ENCODE data around the gene VWA2.

The VWA2 gene

GRCh38 chr10:114239117-114239993 is at the start of gene VWA2:
Gene VWA2, plus strand, starts transcription at chr10:114239254. Its CDS starts 9,460 bp downstream, at chr10:114248714.
- Histone ChIP-seq H3K9me3 (ENCODE audit: control insufficient read depth, insufficient read depth, low read length) (no peaks in the 10 kb centered on the region), H3K4me3 (ENCODE audit: low read depth, low read length) (peak within 1 kb of the TSS; percentile 60)

DNA sequence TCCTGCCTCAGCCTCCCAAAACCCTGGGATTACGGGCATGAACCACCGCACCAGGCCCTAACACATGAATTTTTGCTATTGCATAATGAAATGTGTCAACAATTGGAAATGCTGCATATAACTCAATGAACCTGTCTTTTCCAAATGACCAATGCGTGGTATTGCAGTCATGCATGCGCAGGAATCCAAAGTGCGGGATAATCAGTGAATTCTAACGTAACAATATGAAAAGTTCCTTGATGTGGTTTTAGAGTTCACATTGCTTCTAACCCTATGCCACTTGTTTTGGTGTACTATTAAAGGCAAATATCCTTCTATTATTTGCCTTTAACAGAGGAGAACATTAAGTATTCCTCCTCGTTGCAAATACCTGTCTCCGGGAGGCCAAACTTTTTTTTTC is 49.4 kb upstream of the VWA2 start:
- Histone ChIP-seq H3K9me3 (ENCODE audit: control insufficient read depth, insufficient read depth, low read length) (no peaks in the 10 kb centered on the region), H3K4me1 (ENCODE audit: control insufficient read depth, insufficient read depth, low read length) (no peaks in the 10 kb centered on the region), H3K27me3 (ENCODE audit: control insufficient read depth, insufficient read depth, low read length) (no peaks in the 10 kb centered on the region), H3K36me3 (ENCODE audit: control insufficient read depth, insufficient read depth, low read length) (no peaks in the 10 kb centered on the region), H3K4me3 (ENCODE audit: low read depth, low read length) (no peak overlapping the region), H3K9ac (ENCODE audit: low read depth, low read length) (no peak overlapping the region)

More at GRCh38 chr10:114239117-114239993, at the start of gene VWA2:
- Histone ChIP-seq H3K4me1 (ENCODE audit: control insufficient read depth, insufficient read depth, low read length) (peaks cover 3% of the 10 kb centered on the region), H3K36me3 (ENCODE audit: control insufficient read depth, insufficient read depth, low read length) (no peaks in the 10 kb centered on the region), H3K9ac (ENCODE audit: low read depth, low read length) (no peak within 1 kb of the TSS), H3K27me3 (ENCODE audit: control insufficient read depth, insufficient read depth, low read length) (peaks cover 43% of the 10 kb centered on the region)

- H3K9me3 ChIP-seq (ENCODE audit: control insufficient read depth, insufficient read depth, low read length), result no peaks in the 10 kb centered on the region
- H3K27me3 ChIP-seq (ENCODE audit: control insufficient read depth, insufficient read depth, low read length), result no peaks in the 10 kb centered on the region
- no peaks in the 10 kb centered on the region for H3K4me1 ChIP-seq (ENCODE audit: control insufficient read depth, insufficient read depth, low read length)
- no peak overlapping the region for H3K9ac ChIP-seq (ENCODE audit: low read depth, low read length)
- H3K36me3 ChIP-seq (ENCODE audit: control insufficient read depth, insufficient read depth, low read length), result no peaks in the 10 kb centered on the region
- no peak overlapping the region for H3K4me3 ChIP-seq (ENCODE audit: low read depth, low read length)
Measured at GRCh38 chr10:114195079-114195478, 44.0 kb upstream of the VWA2 start.

DNA sequence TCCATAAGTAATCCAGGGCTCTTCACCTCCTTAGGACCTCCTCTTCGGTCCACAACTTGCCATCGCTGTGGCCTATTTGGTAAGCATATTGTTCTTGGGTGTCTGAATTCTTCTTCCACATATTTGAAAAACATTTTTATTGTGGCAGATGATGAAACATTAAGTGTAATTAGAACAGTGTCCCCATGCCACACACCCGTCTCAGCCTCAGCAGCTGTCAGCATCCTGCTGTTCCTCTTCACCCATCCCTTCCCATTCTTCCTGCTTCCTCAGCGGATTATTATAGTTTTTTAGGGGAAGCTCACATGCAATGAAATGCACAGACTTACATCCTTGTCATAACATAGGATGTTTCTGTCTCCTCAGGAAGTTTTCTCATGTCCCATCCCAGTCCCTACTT is 39.8 kb upstream of the VWA2 start:
- no peaks in the 10 kb centered on the region for H3K4me1 ChIP-seq (ENCODE audit: control insufficient read depth, insufficient read depth, low read length)
- no peak overlapping the region for H3K9ac ChIP-seq (ENCODE audit: low read depth, low read length)
- H3K36me3 ChIP-seq (ENCODE audit: control insufficient read depth, insufficient read depth, low read length), result no peaks in the 10 kb centered on the region
- no peaks in the 10 kb centered on the region for H3K9me3 ChIP-seq (ENCODE audit: control insufficient read depth, insufficient read depth, low read length)
- no peak overlapping the region for H3K4me3 ChIP-seq (ENCODE audit: low read depth, low read length)
- no peaks in the 10 kb centered on the region for H3K27me3 ChIP-seq (ENCODE audit: control insufficient read depth, insufficient read depth, low read length)

DNA sequence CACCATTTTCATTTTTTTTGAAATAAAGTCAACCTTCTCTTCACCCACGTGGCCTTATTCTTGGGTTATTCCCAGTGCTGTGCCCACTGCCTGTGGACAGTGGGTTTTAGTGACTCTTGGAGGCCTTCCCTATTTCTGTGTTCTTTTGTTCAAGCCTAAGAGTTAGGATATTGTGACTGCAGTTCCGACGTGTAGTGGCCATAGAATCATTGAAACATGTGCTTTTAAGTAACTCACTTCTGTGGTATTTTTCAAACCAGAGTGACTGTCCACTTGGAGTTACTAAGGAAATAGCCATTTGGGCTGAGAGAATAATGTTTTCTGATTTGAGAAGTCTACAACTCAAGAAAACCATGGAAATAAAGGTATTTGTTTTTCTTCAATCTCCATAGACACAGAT is 36.2 kb upstream of the VWA2 start:
- Histone ChIP-seq H3K4me1 (ENCODE audit: control insufficient read depth, insufficient read depth, low read length) (no peaks in the 10 kb centered on the region), H3K27me3 (ENCODE audit: control insufficient read depth, insufficient read depth, low read length) (no peaks in the 10 kb centered on the region), H3K36me3 (ENCODE audit: control insufficient read depth, insufficient read depth, low read length) (no peaks in the 10 kb centered on the region), H3K9ac (ENCODE audit: low read depth, low read length) (no peak overlapping the region), H3K9me3 (ENCODE audit: control insufficient read depth, insufficient read depth, low read length) (no peaks in the 10 kb centered on the region), H3K4me3 (ENCODE audit: low read depth, low read length) (no peak overlapping the region)

DNA sequence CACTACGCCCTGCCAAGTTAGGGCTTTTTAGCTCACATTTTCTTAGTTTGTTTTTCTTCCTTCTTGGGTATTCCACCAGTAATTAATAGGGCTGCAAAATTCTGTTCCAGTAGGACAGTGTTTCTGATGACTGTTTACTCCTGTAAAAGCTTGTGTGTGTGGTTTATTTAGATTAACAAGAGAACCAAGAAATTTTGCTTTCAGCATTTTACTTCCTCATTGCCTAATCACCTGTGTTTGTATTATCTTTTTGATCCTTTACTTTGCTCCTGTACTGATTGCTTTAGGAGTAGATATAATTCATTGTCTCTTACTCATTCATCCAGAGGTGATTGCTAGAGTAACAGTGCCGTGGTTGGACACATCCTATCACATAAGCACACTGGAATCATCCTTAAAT is 32.2 kb upstream of the VWA2 start:
- H3K4me1 ChIP-seq (ENCODE audit: control insufficient read depth, insufficient read depth, low read length), result no peaks in the 10 kb centered on the region
- H3K36me3 ChIP-seq (ENCODE audit: control insufficient read depth, insufficient read depth, low read length), result no peaks in the 10 kb centered on the region
- no peaks in the 10 kb centered on the region for H3K27me3 ChIP-seq (ENCODE audit: control insufficient read depth, insufficient read depth, low read length)
- no peak overlapping the region for H3K9ac ChIP-seq (ENCODE audit: low read depth, low read length)
- no peaks in the 10 kb centered on the region for H3K9me3 ChIP-seq (ENCODE audit: control insufficient read depth, insufficient read depth, low read length)
- H3K4me3 ChIP-seq (ENCODE audit: low read depth, low read length), result no peak overlapping the region

DNA sequence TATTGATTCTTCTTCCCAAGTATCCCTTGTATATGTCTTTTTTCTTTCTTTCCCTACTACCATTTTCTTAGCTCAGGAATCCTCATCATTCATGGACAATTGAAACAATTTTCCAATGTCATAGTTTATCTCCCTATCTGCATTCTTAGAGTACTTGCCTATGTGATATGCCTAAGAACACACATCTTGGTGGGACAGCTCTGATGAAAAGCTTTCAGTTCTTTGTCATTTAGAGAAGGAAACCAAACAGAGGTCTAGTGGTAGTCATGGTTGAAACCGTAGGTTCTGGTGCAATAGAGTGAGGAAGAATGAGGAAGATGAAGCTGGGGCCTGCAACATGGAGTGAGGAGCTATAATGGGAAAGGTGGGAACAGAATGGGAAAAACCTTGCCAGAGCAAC is 31.7 kb upstream of the VWA2 start:
- no peaks in the 10 kb centered on the region for H3K4me1 ChIP-seq (ENCODE audit: control insufficient read depth, insufficient read depth, low read length)
- H3K9me3 ChIP-seq (ENCODE audit: control insufficient read depth, insufficient read depth, low read length), result no peaks in the 10 kb centered on the region
- H3K9ac ChIP-seq (ENCODE audit: low read depth, low read length), result no peak overlapping the region
- H3K27me3 ChIP-seq (ENCODE audit: control insufficient read depth, insufficient read depth, low read length), result no peaks in the 10 kb centered on the region
- H3K36me3 ChIP-seq (ENCODE audit: control insufficient read depth, insufficient read depth, low read length), result no peaks in the 10 kb centered on the region
- H3K4me3 ChIP-seq (ENCODE audit: low read depth, low read length), result no peak overlapping the region

- Histone ChIP-seq H3K9ac (ENCODE audit: low read depth, low read length) (no peak overlapping the region), H3K4me1 (ENCODE audit: control insufficient read depth, insufficient read depth, low read length) (no peaks in the 10 kb centered on the region), H3K36me3 (ENCODE audit: control insufficient read depth, insufficient read depth, low read length) (no peaks in the 10 kb centered on the region), H3K9me3 (ENCODE audit: control insufficient read depth, insufficient read depth, low read length) (no peaks in the 10 kb centered on the region), H3K27me3 (ENCODE audit: control insufficient read depth, insufficient read depth, low read length) (no peaks in the 10 kb centered on the region), H3K4me3 (ENCODE audit: low read depth, low read length) (no peak overlapping the region)
Measured at GRCh38 chr10:114208351-114208750, 30.7 kb upstream of the VWA2 start.

- no peaks in the 10 kb centered on the region for H3K27me3 ChIP-seq (ENCODE audit: control insufficient read depth, insufficient read depth, low read length)
- H3K4me3 ChIP-seq (ENCODE audit: low read depth, low read length), result no peak overlapping the region
- no peak overlapping the region for H3K9ac ChIP-seq (ENCODE audit: low read depth, low read length)
- no peaks in the 10 kb centered on the region for H3K9me3 ChIP-seq (ENCODE audit: control insufficient read depth, insufficient read depth, low read length)
- H3K4me1 ChIP-seq (ENCODE audit: control insufficient read depth, insufficient read depth, low read length), result no peaks in the 10 kb centered on the region
- H3K36me3 ChIP-seq (ENCODE audit: control insufficient read depth, insufficient read depth, low read length), result no peaks in the 10 kb centered on the region
Measured at GRCh38 chr10:114212153-114212552, 26.9 kb upstream of the VWA2 start.

DNA sequence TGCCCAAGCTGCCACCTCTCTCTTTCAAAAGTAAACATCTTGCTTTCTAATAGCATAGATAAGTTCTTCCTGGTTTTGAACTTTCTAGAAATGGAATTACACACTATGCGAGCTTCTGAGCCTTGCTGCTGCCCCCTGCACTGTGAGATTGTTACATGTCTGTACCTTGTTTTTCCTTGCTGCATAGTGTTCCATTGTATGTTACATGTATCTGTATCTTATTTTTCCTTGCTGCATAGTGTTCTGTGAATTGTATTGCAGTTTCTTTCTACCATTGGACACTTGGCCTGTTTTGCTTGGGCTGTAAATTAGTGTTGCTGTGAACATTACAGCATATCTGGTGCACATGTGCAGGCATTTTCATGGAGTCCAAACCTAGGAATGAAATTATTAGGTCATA is 24.0 kb upstream of the VWA2 start:
- H3K36me3 ChIP-seq (ENCODE audit: control insufficient read depth, insufficient read depth, low read length), result no peaks in the 10 kb centered on the region
- no peaks in the 10 kb centered on the region for H3K9me3 ChIP-seq (ENCODE audit: control insufficient read depth, insufficient read depth, low read length)
- H3K4me1 ChIP-seq (ENCODE audit: control insufficient read depth, insufficient read depth, low read length), result no peaks in the 10 kb centered on the region
- H3K27me3 ChIP-seq (ENCODE audit: control insufficient read depth, insufficient read depth, low read length), result no peaks in the 10 kb centered on the region
- H3K4me3 ChIP-seq (ENCODE audit: low read depth, low read length), result no peak overlapping the region
- H3K9ac ChIP-seq (ENCODE audit: low read depth, low read length), result no peak overlapping the region

DNA sequence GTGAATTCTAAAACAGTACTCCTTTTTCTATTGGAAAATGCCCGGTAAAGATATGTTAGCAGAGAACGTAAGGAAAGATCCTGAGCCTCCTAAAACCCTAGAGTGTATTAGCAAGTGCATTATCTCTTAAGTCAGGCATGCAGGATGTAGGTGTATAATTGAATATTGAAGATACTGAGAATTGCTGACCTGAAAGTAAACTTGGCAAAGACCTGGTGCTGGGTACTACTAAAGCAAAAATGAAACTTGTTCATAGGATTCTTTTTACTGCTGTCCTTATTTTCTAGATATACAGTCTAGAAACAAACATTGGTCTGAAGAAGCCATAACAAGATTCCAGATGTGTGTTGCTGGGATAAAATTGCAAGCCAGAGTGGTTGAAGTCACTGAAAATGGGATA is 18.8 kb upstream of the VWA2 start:
- Histone ChIP-seq H3K4me3 (ENCODE audit: low read depth, low read length) (no peak overlapping the region), H3K9ac (ENCODE audit: low read depth, low read length) (no peak overlapping the region), H3K4me1 (ENCODE audit: control insufficient read depth, insufficient read depth, low read length) (no peaks in the 10 kb centered on the region), H3K9me3 (ENCODE audit: control insufficient read depth, insufficient read depth, low read length) (no peaks in the 10 kb centered on the region), H3K27me3 (ENCODE audit: control insufficient read depth, insufficient read depth, low read length) (no peaks in the 10 kb centered on the region), H3K36me3 (ENCODE audit: control insufficient read depth, insufficient read depth, low read length) (no peaks in the 10 kb centered on the region)

- no peaks in the 10 kb centered on the region for H3K9me3 ChIP-seq (ENCODE audit: control insufficient read depth, insufficient read depth, low read length)
Measured at GRCh38 chr10:114221235-114221634, 17.8 kb upstream of the VWA2 start.

More at GRCh38 chr10:114221235-114221634, 17.8 kb upstream of the VWA2 start:
- Histone ChIP-seq H3K27me3 (ENCODE audit: control insufficient read depth, insufficient read depth, low read length) (no peaks in the 10 kb centered on the region), H3K36me3 (ENCODE audit: control insufficient read depth, insufficient read depth, low read length) (no peaks in the 10 kb centered on the region), H3K9ac (ENCODE audit: low read depth, low read length) (no peak overlapping the region), H3K4me1 (ENCODE audit: control insufficient read depth, insufficient read depth, low read length) (no peaks in the 10 kb centered on the region), H3K4me3 (ENCODE audit: low read depth, low read length) (no peak overlapping the region)

Data from iPS-15b (cell line).